ENCODE results near the gene ATG14. TPM values are rescaled to one million over a fixed set of nuclear protein-coding genes. Genes with fewer than 3 reads are reported as not detected.
"Not testable (repeated sequence)": the region's sequence is repeated elsewhere in the genome, so short reads cannot be mapped to it uniquely, and the experiment has no call there.

Gene ATG14
- 33.0 TPM for total RNA-seq

GRCh38 chr14:55411426-55412389 is at the start of gene ATG14:
Gene ATG14, minus strand, starts transcription at chr14:55411830. Its CDS starts 8 bp downstream, at chr14:55411822.
- Histone ChIP-seq H3K4me1 (ENCODE audit: insufficient read depth, low read length) (peaks cover 16% of the 10 kb centered on the region), H3K27me3 (ENCODE audit: insufficient read depth, low read length) (no peaks in the 10 kb centered on the region), H3K4me3 (ENCODE audit: low read length) (peak within 1 kb of the TSS; percentile 89), H3K9me3 (ENCODE audit: low read depth, low read length) (no peaks in the 10 kb centered on the region)

- H3K27me3 ChIP-seq (ENCODE audit: insufficient read depth, low read length): no peaks in the 10 kb centered on the region
- H3K4me1 ChIP-seq (ENCODE audit: insufficient read depth, low read length): peaks cover 3% of the 10 kb centered on the region
- H3K9me3 ChIP-seq (ENCODE audit: low read depth, low read length): no peaks in the 10 kb centered on the region
- no peak overlapping the region for H3K4me3 ChIP-seq (ENCODE audit: low read length)
These were observed 47.3 kb upstream of the ATG14 start for GRCh38 chr14:55458800-55459515.

- Histone ChIP-seq H3K4me3 (ENCODE audit: low read length) (no peak overlapping the region), H3K9me3 (ENCODE audit: low read depth, low read length) (no peaks in the 10 kb centered on the region), H3K27me3 (ENCODE audit: insufficient read depth, low read length) (no peaks in the 10 kb centered on the region), H3K4me1 (ENCODE audit: insufficient read depth, low read length) (peaks cover 3% of the 10 kb centered on the region)
These were observed 45.9 kb upstream of the ATG14 start for GRCh38 chr14:55457496-55457895.

- not testable (repeated sequence) for H3K4me1 ChIP-seq (ENCODE audit: insufficient read depth, low read length); H3K9me3 ChIP-seq (ENCODE audit: low read depth, low read length); H3K27me3 ChIP-seq (ENCODE audit: insufficient read depth, low read length); H3K4me3 ChIP-seq (ENCODE audit: low read length)
These were observed 44.8 kb upstream of the ATG14 start for GRCh38 chr14:55456411-55456810.

- H3K4me3 ChIP-seq (ENCODE audit: low read length): no peak overlapping the region
- H3K9me3 ChIP-seq (ENCODE audit: low read depth, low read length): no peaks in the 10 kb centered on the region
- H3K27me3 ChIP-seq (ENCODE audit: insufficient read depth, low read length): no peaks in the 10 kb centered on the region
- peaks cover 3% of the 10 kb centered on the region for H3K4me1 ChIP-seq (ENCODE audit: insufficient read depth, low read length)
These were observed 42.8 kb upstream of the ATG14 start for GRCh38 chr14:55454264-55455002.

- no peaks in the 10 kb centered on the region for H3K9me3 ChIP-seq (ENCODE audit: low read depth, low read length)
- H3K4me3 ChIP-seq (ENCODE audit: low read length): no peak overlapping the region
These were observed 40.3 kb upstream of the ATG14 start for GRCh38 chr14:55451950-55452349.

GRCh38 chr14:55451398-55451797 is 39.8 kb upstream of the ATG14 start:
- Histone ChIP-seq H3K4me1 (ENCODE audit: insufficient read depth, low read length) (peaks cover 3% of the 10 kb centered on the region), H3K27me3 (ENCODE audit: insufficient read depth, low read length) (no peaks in the 10 kb centered on the region), H3K4me3 (ENCODE audit: low read length) (no peak overlapping the region), H3K9me3 (ENCODE audit: low read depth, low read length) (no peaks in the 10 kb centered on the region)

More at GRCh38 chr14:55451950-55452349, 40.3 kb upstream of the ATG14 start:
- Histone ChIP-seq H3K27me3 (ENCODE audit: insufficient read depth, low read length) (no peaks in the 10 kb centered on the region), H3K4me1 (ENCODE audit: insufficient read depth, low read length) (peaks cover 3% of the 10 kb centered on the region)

- no peak overlapping the region for H3K4me3 ChIP-seq (ENCODE audit: low read length)
- peaks cover 3% of the 10 kb centered on the region for H3K4me1 ChIP-seq (ENCODE audit: insufficient read depth, low read length)
- H3K9me3 ChIP-seq (ENCODE audit: low read depth, low read length): no peaks in the 10 kb centered on the region
- no peaks in the 10 kb centered on the region for H3K27me3 ChIP-seq (ENCODE audit: insufficient read depth, low read length)
These were observed 39.4 kb upstream of the ATG14 start for GRCh38 chr14:55450987-55451386.

GRCh38 chr14:55450539-55450938 is 38.9 kb upstream of the ATG14 start:
- no peak overlapping the region for H3K4me3 ChIP-seq (ENCODE audit: low read length)

GRCh38 chr14:55450124-55450523 is 38.5 kb upstream of the ATG14 start:
- H3K4me1 ChIP-seq (ENCODE audit: insufficient read depth, low read length): peaks cover 3% of the 10 kb centered on the region
- no peaks in the 10 kb centered on the region for H3K9me3 ChIP-seq (ENCODE audit: low read depth, low read length)
- H3K4me3 ChIP-seq (ENCODE audit: low read length): no peak overlapping the region
- H3K27me3 ChIP-seq (ENCODE audit: insufficient read depth, low read length): no peaks in the 10 kb centered on the region

More at GRCh38 chr14:55450539-55450938, 38.9 kb upstream of the ATG14 start:
- Histone ChIP-seq H3K4me1 (ENCODE audit: insufficient read depth, low read length) (peaks cover 3% of the 10 kb centered on the region), H3K27me3 (ENCODE audit: insufficient read depth, low read length) (no peaks in the 10 kb centered on the region), H3K9me3 (ENCODE audit: low read depth, low read length) (no peaks in the 10 kb centered on the region)

- Histone ChIP-seq H3K27me3 (ENCODE audit: insufficient read depth, low read length) (no peaks in the 10 kb centered on the region), H3K4me3 (ENCODE audit: low read length) (no peak overlapping the region), H3K9me3 (ENCODE audit: low read depth, low read length) (no peaks in the 10 kb centered on the region), H3K4me1 (ENCODE audit: insufficient read depth, low read length) (no peaks in the 10 kb centered on the region)
These were observed 37.5 kb upstream of the ATG14 start for GRCh38 chr14:55449116-55449515.

- no peaks in the 10 kb centered on the region for H3K27me3 ChIP-seq (ENCODE audit: insufficient read depth, low read length)
These were observed 36.5 kb upstream of the ATG14 start for GRCh38 chr14:55448141-55448614.

GRCh38 chr14:55446833-55447232 is 35.2 kb upstream of the ATG14 start:
- H3K4me1 ChIP-seq (ENCODE audit: insufficient read depth, low read length): no peaks in the 10 kb centered on the region
- H3K9me3 ChIP-seq (ENCODE audit: low read depth, low read length): no peaks in the 10 kb centered on the region
- no peak overlapping the region for H3K4me3 ChIP-seq (ENCODE audit: low read length)
- H3K27me3 ChIP-seq (ENCODE audit: insufficient read depth, low read length): no peaks in the 10 kb centered on the region

More at GRCh38 chr14:55448141-55448614, 36.5 kb upstream of the ATG14 start:
- H3K4me3 ChIP-seq (ENCODE audit: low read length): no peak overlapping the region
- no peaks in the 10 kb centered on the region for H3K4me1 ChIP-seq (ENCODE audit: insufficient read depth, low read length)
- no peaks in the 10 kb centered on the region for H3K9me3 ChIP-seq (ENCODE audit: low read depth, low read length)

GRCh38 chr14:55446127-55446736 is 34.6 kb upstream of the ATG14 start:
- Histone ChIP-seq H3K4me3 (ENCODE audit: low read length) (no peak overlapping the region), H3K27me3 (ENCODE audit: insufficient read depth, low read length) (no peaks in the 10 kb centered on the region), H3K4me1 (ENCODE audit: insufficient read depth, low read length) (no peaks in the 10 kb centered on the region), H3K9me3 (ENCODE audit: low read depth, low read length) (no peaks in the 10 kb centered on the region)
